AG10803 (cell line): ENCODE results near the gene ELOVL4.

Experiments
- DNase-seq: peaks from one replicate; pipeline ENCODE4 v3.0.0; 2010; ENCODE audit warnings: low read depth
- H3K4me3 ChIP-seq: 2 replicates; pipeline ENCODE4 v1.5.1; 2011; ENCODE audit warnings: mild to moderate bottlenecking, low read length, control low read depth
- CTCF ChIP-seq: conservative IDR thresholded peaks from 2 replicates; pipeline ENCODE4 v1.5.1; 2011; ENCODE audit warnings: mild to moderate bottlenecking, low read length, control low read depth, inconsistent platforms

ELOVL4 gene

GRCh38 chr6:79922018-79922417, 25.3 kb downstream of the ELOVL4 start:
- no peak for DNase-seq
- H3K4me3 ChIP-seq, result no peak overlapping the region
- no peak for TF ChIP-seq CTCF

- no peak for TF ChIP-seq CTCF
- DNase-seq, result no peak
- no peak overlapping the region for H3K4me3 ChIP-seq
These were observed 34.0 kb downstream of the ELOVL4 start for GRCh38 chr6:79913369-79913768.

GRCh38 chr6:79911992-79912391, 35.4 kb downstream of the ELOVL4 start:
- TF ChIP-seq CTCF, result no peak

GRCh38 chr6:79909517-79909916, 37.8 kb downstream of the ELOVL4 start:
- H3K4me3 ChIP-seq, result no peak overlapping the region
- DNase-seq, result no peak
- no peak for TF ChIP-seq CTCF

More at GRCh38 chr6:79911992-79912391, 35.4 kb downstream of the ELOVL4 start:
- DNase-seq, result no peak
- no peak overlapping the region for H3K4me3 ChIP-seq

GRCh38 chr6:79902046-79902445, 45.3 kb downstream of the ELOVL4 start:
- DNase-seq, result no peak
- no peak for TF ChIP-seq CTCF
- no peak overlapping the region for H3K4me3 ChIP-seq

GRCh38 chr6:79898076-79898475, 49.3 kb downstream of the ELOVL4 start:
- no peak for TF ChIP-seq CTCF
- DNase-seq, result no peak
- H3K4me3 ChIP-seq, result no peak overlapping the region

- TF ChIP-seq CTCF, result no peak
- no peak overlapping the region for H3K4me3 ChIP-seq
- no peak for DNase-seq
These were observed 51.3 kb downstream of the ELOVL4 start for GRCh38 chr6:79896075-79896449.
